Vagina (tissue), 2 donors: Measurements from ENCODE around the gene RAB20.

Experiments
- CTCF ChIP-seq, 3 experiments: fragments of 450-650 bp in 2 of 3; fragments of 200-600 bp in 1 of 3; sonication (generic) in 1 of 3; IDR thresholded peaks; one replicate each; pipeline ENCODE4 v1.5.1; 2017 to 2019; ENCODE audit warnings: antibody characterized with exemption in 3 of 3, mild to moderate bottlenecking in 2 of 3, moderate library complexity in 2 of 3
- POLR2AphosphoS5 ChIP-seq, 2 donors: sonication (generic); formaldehyde crosslinking; IDR thresholded peaks; one replicate each; pipeline ENCODE4 v1.9.0; 2017; ENCODE audit warnings: antibody characterized with exemption in 2 of 2, mild to moderate bottlenecking in 2 of 2, low read depth in 1 of 2; ENCODE audit not compliant: insufficient read depth in 1 of 2

DNA sequence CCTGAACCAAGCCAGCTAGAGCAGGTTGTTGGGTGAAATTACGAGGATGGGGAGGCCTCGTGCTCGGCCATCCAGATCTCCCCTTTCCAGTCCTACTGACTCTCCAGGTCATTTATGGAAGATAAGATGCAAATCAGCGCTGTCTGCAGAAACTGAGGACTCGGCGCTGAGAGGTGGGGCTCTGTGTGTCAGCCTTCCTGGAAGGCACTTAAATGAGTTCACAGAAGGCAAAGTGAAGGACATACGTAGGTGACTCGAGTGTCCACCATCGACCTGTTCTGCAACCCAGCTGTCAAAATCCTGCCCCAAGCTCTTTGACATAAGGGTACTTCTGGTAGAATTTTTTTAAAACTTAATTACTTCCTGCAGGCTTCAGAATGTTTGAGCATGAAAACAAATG is 86.4 kb downstream of the RAB20 start:
- TF ChIP-seq CTCF (IDR thresholded peaks at IDR 0.05) (no peak), POLR2AphosphoS5 (IDR thresholded peaks at IDR 0.05; ENCODE audit: insufficient read depth in 1 of 2, low read depth in 1 of 2) (no peak)
